ENCODE results near the gene DDX17. TPM values are rescaled to one million over a fixed set of nuclear protein-coding genes. Genes with fewer than 3 reads are reported as not detected.

The DDX17 gene
- total and polyA plus RNA-seq, 4 donors = 141 to 1,771 (median 262) TPM

DNA sequence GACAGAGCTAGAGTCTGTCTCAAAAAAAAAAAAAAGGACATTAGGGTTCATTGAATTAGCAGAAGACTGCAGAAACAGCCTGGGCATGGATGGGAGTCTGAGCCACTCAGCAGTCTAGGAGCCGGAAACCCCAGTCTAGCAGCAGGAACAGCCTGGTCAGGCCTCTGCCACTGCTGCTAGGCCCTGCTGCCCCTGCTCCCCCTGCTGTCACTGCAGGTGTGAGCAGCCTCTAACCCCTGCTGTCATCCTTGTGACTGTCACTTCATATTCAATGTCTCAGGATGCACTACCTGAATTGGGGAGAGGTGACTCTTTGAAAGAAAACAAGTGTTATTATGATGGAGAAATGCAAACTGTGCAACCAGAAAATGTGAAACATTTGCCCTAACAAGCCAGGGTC lies 7.0 kb upstream of the DDX17 start:
- ATAC-seq (ENCODE audit: insufficient read depth, low FRiP score) (no peak), DNase-seq (no peak)
- Histone ChIP-seq H3K36me3 (ENCODE audit: control insufficient read depth in 4 of 4, insufficient read depth in 4 of 4, low read length in 4 of 4) (no peaks in the 10 kb centered on the region), H3K9ac (ENCODE audit: insufficient read depth in 1 of 2, low read length in 2 of 2) (no peak overlapping the region), H3K9me3 (ENCODE audit: control insufficient read depth in 4 of 4, insufficient read depth in 3 of 4, low read length in 3 of 4) (no peaks in the 10 kb centered on the region), H3K27ac (ENCODE audit: low read depth in 1 of 2, low read length in 1 of 2) (no peak overlapping the region), H3K4me1 (ENCODE audit: control insufficient read depth in 5 of 5, insufficient read depth in 5 of 5, low read length in 5 of 5) (peaks cover 0 to 1% (median 0%) of the 10 kb centered on the region in 5 donors), H3K4me3 (no peak overlapping the region), H3K27me3 (ENCODE audit: control insufficient read depth in 3 of 3, insufficient read depth in 3 of 3, low read length in 2 of 3) (no peaks in the 10 kb centered on the region)
- TF ChIP-seq, protein P1, sequence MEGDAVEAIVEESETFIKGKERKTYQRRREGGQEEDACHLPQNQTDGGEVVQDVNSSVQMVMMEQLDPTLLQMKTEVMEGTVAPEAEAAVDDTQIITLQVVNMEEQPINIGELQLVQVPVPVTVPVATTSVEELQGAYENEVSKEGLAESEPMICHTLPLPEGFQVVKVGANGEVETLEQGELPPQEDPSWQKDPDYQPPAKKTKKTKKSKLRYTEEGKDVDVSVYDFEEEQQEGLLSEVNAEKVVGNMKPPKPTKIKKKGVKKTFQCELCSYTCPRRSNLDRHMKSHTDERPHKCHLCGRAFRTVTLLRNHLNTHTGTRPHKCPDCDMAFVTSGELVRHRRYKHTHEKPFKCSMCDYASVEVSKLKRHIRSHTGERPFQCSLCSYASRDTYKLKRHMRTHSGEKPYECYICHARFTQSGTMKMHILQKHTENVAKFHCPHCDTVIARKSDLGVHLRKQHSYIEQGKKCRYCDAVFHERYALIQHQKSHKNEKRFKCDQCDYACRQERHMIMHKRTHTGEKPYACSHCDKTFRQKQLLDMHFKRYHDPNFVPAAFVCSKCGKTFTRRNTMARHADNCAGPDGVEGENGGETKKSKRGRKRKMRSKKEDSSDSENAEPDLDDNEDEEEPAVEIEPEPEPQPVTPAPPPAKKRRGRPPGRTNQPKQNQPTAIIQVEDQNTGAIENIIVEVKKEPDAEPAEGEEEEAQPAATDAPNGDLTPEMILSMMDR (IDR thresholded peaks at IDR 0.05; ENCODE audit: control extremely low read depth, extremely low read depth) = no peak
- WGBS, 2 donors = 60 to 73% methylated on average over 1 of the region's 1 CpG

DNA sequence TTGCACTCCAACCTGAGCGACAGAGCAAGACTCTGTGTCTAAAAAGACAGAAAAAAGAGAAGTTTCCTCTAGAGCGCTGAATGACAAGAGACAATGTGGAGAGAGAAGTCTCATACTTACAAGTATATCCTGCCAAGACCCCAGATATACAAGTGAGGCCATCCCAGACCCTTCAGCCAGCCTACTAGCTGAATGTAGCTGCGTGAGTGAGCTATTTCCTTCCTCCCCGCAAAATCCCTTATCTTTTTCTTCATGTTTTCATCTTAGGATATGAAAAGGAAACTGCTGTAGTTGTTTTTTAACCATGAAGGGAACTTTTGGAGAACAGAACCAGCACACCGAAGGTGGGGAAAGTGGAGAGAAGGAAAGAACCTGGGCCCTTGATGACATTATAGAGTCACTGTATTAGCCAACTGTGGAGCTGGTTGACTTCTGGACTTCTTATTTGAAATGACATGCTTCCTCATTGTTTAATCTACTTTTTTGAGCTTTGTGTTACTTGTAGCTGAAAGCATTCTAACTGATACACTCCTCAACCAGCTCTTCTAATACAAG lies 4.4 kb upstream of the DDX17 start:
- Histone ChIP-seq H3K4me3 (no peak overlapping the region), H3K9me3 (ENCODE audit: control insufficient read depth in 4 of 4, insufficient read depth in 3 of 4, low read length in 3 of 4) (no peaks in the 10 kb centered on the region), H3K36me3 (ENCODE audit: control insufficient read depth in 4 of 4, insufficient read depth in 4 of 4, low read length in 4 of 4) (peaks cover 0 to 3% (median 0%) of the 10 kb centered on the region in 4 donors), H3K9ac (ENCODE audit: insufficient read depth in 1 of 2, low read length in 2 of 2) (no peak overlapping the region), H3K4me1 (ENCODE audit: control insufficient read depth in 5 of 5, insufficient read depth in 5 of 5, low read length in 5 of 5) (peaks cover 0 to 1% (median 0%) of the 10 kb centered on the region in 5 donors), H3K27ac (ENCODE audit: low read depth in 1 of 2, low read length in 1 of 2) (no peak overlapping the region), H3K27me3 (ENCODE audit: control insufficient read depth in 3 of 3, insufficient read depth in 3 of 3, low read length in 2 of 3) (no peaks in the 10 kb centered on the region)
- TF ChIP-seq, protein P1 (IDR thresholded peaks at IDR 0.05; ENCODE audit: control extremely low read depth, extremely low read depth) = no peak
- ATAC-seq (ENCODE audit: insufficient read depth, low FRiP score) = no peak
- 35 to 69% methylated on average over 5 of the region's 5 CpGs for WGBS, 2 donors
- no peak for DNase-seq

DNA sequence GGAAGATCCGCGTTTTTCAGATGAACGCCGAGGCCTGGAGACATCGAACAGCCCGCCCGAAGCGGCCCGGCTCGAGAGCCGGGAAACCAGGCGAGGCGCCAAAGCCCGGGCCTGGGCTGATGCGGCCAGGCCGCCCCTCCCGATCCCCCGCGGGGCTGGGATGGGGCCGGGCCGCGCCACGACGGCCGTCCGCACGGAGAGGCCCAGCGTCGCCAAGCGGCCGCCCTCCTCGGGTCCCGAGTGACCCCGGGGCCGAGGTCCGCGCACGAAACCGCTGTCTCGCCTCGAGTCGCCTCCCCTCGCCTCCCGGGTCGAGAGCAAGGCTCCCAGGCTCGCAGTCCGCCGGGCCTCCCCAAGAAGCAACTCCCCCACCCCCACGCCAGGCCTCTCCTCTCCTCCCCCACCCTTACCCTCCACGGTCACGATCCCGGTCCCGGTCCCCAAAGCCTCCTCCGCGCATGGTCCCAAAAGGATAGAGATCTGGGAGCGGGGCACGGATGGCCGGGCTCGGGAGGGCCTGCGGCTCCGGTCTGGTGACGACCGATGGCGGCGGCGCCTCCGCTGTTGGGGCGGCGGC lies 482 bp downstream of the DDX17 start:
- no peaks in the 10 kb centered on the region for H3K9me3 ChIP-seq (ENCODE audit: control insufficient read depth in 4 of 4, insufficient read depth in 3 of 4, low read length in 3 of 4)
- no peaks in the 10 kb centered on the region for H3K27me3 ChIP-seq (ENCODE audit: control insufficient read depth in 3 of 3, insufficient read depth in 3 of 3, low read length in 2 of 3)
- peak overlapping the region; percentile 100 for H3K27ac ChIP-seq (ENCODE audit: low read depth in 1 of 2, low read length in 1 of 2)
- H3K36me3 ChIP-seq (ENCODE audit: control insufficient read depth in 4 of 4, insufficient read depth in 4 of 4, low read length in 4 of 4) = peaks cover 0 to 27% (median 11%) of the 10 kb centered on the region in 4 donors
- H3K4me3 ChIP-seq = peak overlapping the region; percentile 93
- H3K4me1 ChIP-seq (ENCODE audit: control insufficient read depth in 5 of 5, insufficient read depth in 5 of 5, low read length in 5 of 5) = peaks cover 3 to 23% (median 10%) of the 10 kb centered on the region in 5 donors
- DNase-seq (peak; percentile 75 to 85 (median 80)), ATAC-seq (ENCODE audit: insufficient read depth, low FRiP score) (peak; percentile 72)
- 0% methylated on average over 50 to 69 of the region's 69 CpGs for WGBS, 2 donors
- peak overlapping the region; percentile 95 to 98 for H3K9ac ChIP-seq (ENCODE audit: insufficient read depth in 1 of 2, low read length in 2 of 2)
- TF ChIP-seq, protein P1 (IDR thresholded peaks at IDR 0.05; ENCODE audit: control extremely low read depth, extremely low read depth) = no peak

Data from lung (tissue), 12 donors.